ENCODE measurements around the gene SBK1.

DNA sequence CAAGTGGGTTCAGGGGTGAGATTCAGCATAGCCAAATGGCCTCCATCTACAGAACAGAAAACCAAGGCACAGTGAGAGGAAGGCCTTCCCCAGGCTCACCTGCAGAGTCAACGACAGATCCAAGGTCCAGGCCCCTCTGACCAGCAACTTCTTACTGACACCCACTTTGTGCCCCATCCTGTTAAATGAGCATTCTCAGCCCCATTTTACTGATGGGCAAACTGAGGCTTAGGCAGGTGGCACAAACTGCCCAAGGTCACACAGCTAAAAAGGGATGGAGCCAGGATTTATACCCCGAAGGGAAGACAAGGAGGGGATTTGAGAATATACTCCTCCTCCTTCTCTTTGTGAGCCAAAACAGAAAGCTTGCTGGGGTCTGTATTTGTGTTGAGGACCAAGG, 9.3 kb downstream of the SBK1 start:
- TF ChIP-seq, protein P1, sequence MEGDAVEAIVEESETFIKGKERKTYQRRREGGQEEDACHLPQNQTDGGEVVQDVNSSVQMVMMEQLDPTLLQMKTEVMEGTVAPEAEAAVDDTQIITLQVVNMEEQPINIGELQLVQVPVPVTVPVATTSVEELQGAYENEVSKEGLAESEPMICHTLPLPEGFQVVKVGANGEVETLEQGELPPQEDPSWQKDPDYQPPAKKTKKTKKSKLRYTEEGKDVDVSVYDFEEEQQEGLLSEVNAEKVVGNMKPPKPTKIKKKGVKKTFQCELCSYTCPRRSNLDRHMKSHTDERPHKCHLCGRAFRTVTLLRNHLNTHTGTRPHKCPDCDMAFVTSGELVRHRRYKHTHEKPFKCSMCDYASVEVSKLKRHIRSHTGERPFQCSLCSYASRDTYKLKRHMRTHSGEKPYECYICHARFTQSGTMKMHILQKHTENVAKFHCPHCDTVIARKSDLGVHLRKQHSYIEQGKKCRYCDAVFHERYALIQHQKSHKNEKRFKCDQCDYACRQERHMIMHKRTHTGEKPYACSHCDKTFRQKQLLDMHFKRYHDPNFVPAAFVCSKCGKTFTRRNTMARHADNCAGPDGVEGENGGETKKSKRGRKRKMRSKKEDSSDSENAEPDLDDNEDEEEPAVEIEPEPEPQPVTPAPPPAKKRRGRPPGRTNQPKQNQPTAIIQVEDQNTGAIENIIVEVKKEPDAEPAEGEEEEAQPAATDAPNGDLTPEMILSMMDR (IDR thresholded peaks at IDR 0.05) = no peak
- no peak for TF ChIP-seq POLR2A (IDR thresholded peaks at IDR 0.05)

All from esophagus squamous epithelium (tissue), 4 donors.